H1 (cell line): ENCODE measurements around the gene FITM2. TPM values are rescaled to one million over a fixed set of nuclear protein-coding genes. Genes with fewer than 3 reads are reported as not detected.

ENCODE experiments used
- CHD7 ChIP-seq: fragments of 300-600 bp; sonication (generic); IDR thresholded peaks from 2 replicates; pipeline ENCODE4 v1.7.1; 2012; ENCODE audit warnings: low read length, moderate library complexity, mild to moderate bottlenecking, inconsistent platforms; ENCODE audit not compliant: insufficient replicate concordance
- RFX5 ChIP-seq: IDR thresholded peaks from 2 replicates; pipeline ENCODE4 v1.6.1; 2011; ENCODE audit warnings: low read depth, low read length, improper control_type of control experiment, borderline replicate concordance
- polyA plus RNA-seq, 7 experiments: library from polyadenylated mRNA; depleted of rRNA in 3 of 7; stranded (reverse) in 5 of 7; unstranded in 2 of 7; fragments of >200 nt in 5 of 7; fragments of 200-250 nt in 2 of 7; gene quantifications; 1 replicate in 5 of 7; 2 replicates in 1 of 7; 4 replicates in 1 of 7; pipeline versions ENCODE4 v1.2.1 to v1.2.3, GENCODE V29; 2011 to 2013; ENCODE audit warnings: missing spikeins in 2 of 7, mixed read lengths in 2 of 7
- total RNA-seq: library from RNA; stranded (reverse); fragmentation: NEBNext Ultra II Directional; extraction: Animal tissue kit (Norgen Biotek cat#: 25700); gene quantifications from 2 replicates; pipeline ENCODE4 v1.2.1, GENCODE V29; 2021

FITM2 gene
- total and polyA plus RNA-seq, 2 of the 8 experiments (the other 6 are each of a cell fraction or from before 2014, with no cell fraction given), result 1.1 to 2.1 TPM

DNA sequence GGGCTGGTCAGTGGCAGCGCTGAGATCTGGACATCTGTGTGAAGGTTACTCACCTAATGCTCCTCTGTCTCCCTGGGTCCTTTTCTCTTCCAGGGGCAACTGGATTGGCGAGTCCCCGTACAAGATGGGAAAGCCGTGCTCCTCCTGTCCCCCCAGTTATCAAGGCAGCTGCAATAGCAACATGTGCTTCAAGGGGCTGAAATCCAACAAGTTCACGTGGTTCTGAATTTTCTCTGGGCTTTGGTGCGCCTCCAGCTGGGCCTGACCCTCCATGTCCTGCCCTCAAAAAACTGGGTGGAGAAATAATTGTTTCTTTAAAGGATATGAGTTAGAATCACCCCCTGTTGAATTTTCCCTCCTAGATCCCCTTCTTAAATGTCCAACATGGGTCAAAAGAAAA lies 39.6 kb upstream of the FITM2 start (continued):
- TF ChIP-seq CHD7 (no peak), RFX5 (no peak)
